CD4-positive, CD25-positive, alpha-beta regulatory T cell (primary cell): ENCODE data around the gene FNDC3A. TPM values are rescaled to one million over a fixed set of nuclear protein-coding genes. Genes with fewer than 3 reads are reported as not detected.
A peak's percentile ranks its signal among the peaks of the same experiment; 100 is the strongest.

Source experiments
- ATAC-seq, 2 donors: fragments of 150-1000 bp; cut with Tn5 transposase; one replicate each; pipeline ENCODE4 v1.10.0; 2021; ENCODE audit warnings: low read depth in 2 of 2, moderate number of reproducible peaks in 2 of 2, moderate library complexity in 1 of 2
- DNase-seq, 3 donors: peaks; one replicate each; pipeline versions ENCODE4 v3.0.0 to v3.0.0-alpha.2; 2012 to 2022; ENCODE audit warnings: mixed read lengths in 1 of 3
- H3K27ac ChIP-seq: one replicate; pipeline ENCODE4 v1.7.0; 2013; ENCODE audit warnings: mild to moderate bottlenecking, low read length; ENCODE audit not compliant: insufficient read depth, poor library complexity, severe bottlenecking
- H3K27me3 ChIP-seq: one replicate; pipeline ENCODE4 v1.7.0; 2013; ENCODE audit warnings: low read length; ENCODE audit not compliant: control insufficient read depth, insufficient read depth
- H3K36me3 ChIP-seq: one replicate; pipeline ENCODE4 v1.7.0; 2013; ENCODE audit warnings: mild to moderate bottlenecking, low read length, moderate library complexity; ENCODE audit not compliant: control insufficient read depth, insufficient read depth
- H3K4me1 ChIP-seq: 2 replicates; pipeline ENCODE4 v1.7.0; 2013; ENCODE audit warnings: mild to moderate bottlenecking, low read length; ENCODE audit not compliant: insufficient read depth, control insufficient read depth, poor library complexity, severe bottlenecking
- H3K4me3 ChIP-seq: one replicate; pipeline ENCODE4 v1.7.0; 2013; ENCODE audit warnings: low read depth, mild to moderate bottlenecking, low read length, moderate library complexity
- H3K9me3 ChIP-seq, 2 experiments: 1 replicate in 1 of 2; 2 replicates in 1 of 2; pipeline ENCODE4 v1.7.0; 2013; ENCODE audit warnings: low read length in 2 of 2, mild to moderate bottlenecking in 1 of 2, moderate library complexity in 1 of 2; ENCODE audit not compliant: control insufficient read depth in 2 of 2
- H3K27ac Mint-ChIP-seq, 3 donors: one replicate each; pipeline ENCODE4 v1.8.0; 2020 to 2022; ENCODE audit warnings: mild to moderate bottlenecking in 3 of 3, mixed read lengths in 3 of 3, moderate library complexity in 2 of 3
- H3K27me3 Mint-ChIP-seq: one replicate; pipeline ENCODE4 v1.8.0; 2022; ENCODE audit warnings: mild to moderate bottlenecking, mixed read lengths
- H3K36me3 Mint-ChIP-seq: one replicate; pipeline ENCODE4 v1.8.0; 2020; ENCODE audit warnings: mixed read lengths
- H3K4me1 Mint-ChIP-seq, 4 donors: one replicate each; pipeline ENCODE4 v1.8.0; 2020 to 2022; ENCODE audit warnings: mixed read lengths in 4 of 4, mild to moderate bottlenecking in 1 of 4
- H3K4me3 Mint-ChIP-seq, 4 donors: one replicate each; pipeline ENCODE4 v1.8.0; 2020 to 2022; ENCODE audit warnings: mild to moderate bottlenecking in 4 of 4, mixed read lengths in 4 of 4, moderate library complexity in 3 of 4
- H3K9me3 Mint-ChIP-seq, 7 donors: one replicate each; pipeline ENCODE4 v1.8.0; 2020 to 2022; ENCODE audit warnings: mixed read lengths in 7 of 7, mild to moderate bottlenecking in 3 of 7, moderate library complexity in 2 of 7
- polyA plus RNA-seq, 4 donors: library from polyadenylated mRNA; unstranded; fragments of 300-500 nt; fragmentation: Illumina TruSeq; gene quantifications; one replicate each; pipeline ENCODE4 v1.2.3, GENCODE V29; 2021
- total RNA-seq: library from RNA; stranded (reverse); gene quantifications from one replicate; pipeline ENCODE4 v1.2.3, GENCODE V29; 2022

Gene FNDC3A
- total and polyA plus RNA-seq, 5 donors from 2014 or later, result 9.7 to 41.1 (median 10.6) TPM

GRCh38 chr13:49093376-49093775 is 117.7 kb downstream of the FNDC3A start:
- Mint-ChIP-seq H3K4me1 (peaks cover 7 to 23% (median 15%) of the 10 kb centered on the region in 4 donors), H3K27me3 (no peaks in the 10 kb centered on the region), H3K9me3 (no peaks in the 10 kb centered on the region), H3K36me3 (peaks cover 14% of the 10 kb centered on the region), H3K4me3 (no peak overlapping the region), H3K27ac (peak overlapping the region in 1 of 3 donors; percentile 14)
- Histone ChIP-seq H3K36me3 (no peaks in the 10 kb centered on the region), H3K9me3 (no peaks in the 10 kb centered on the region), H3K27ac (no peak overlapping the region), H3K4me3 (no peak overlapping the region), H3K4me1 (no peaks in the 10 kb centered on the region), H3K27me3 (no peaks in the 10 kb centered on the region)
- no peak for ATAC-seq
- no peak for DNase-seq

- Mint-ChIP-seq H3K4me1 (peaks cover 13 to 26% (median 18%) of the 10 kb centered on the region in 4 donors), H3K27me3 (no peaks in the 10 kb centered on the region), H3K27ac (peak overlapping the region in 1 of 3 donors; percentile 67), H3K36me3 (peaks cover 1% of the 10 kb centered on the region), H3K9me3 (no peaks in the 10 kb centered on the region), H3K4me3 (no peak overlapping the region)
- Histone ChIP-seq H3K27me3 (no peaks in the 10 kb centered on the region), H3K4me3 (no peak overlapping the region), H3K9me3 (no peaks in the 10 kb centered on the region), H3K36me3 (no peaks in the 10 kb centered on the region), H3K27ac (no peak overlapping the region), H3K4me1 (no peaks in the 10 kb centered on the region)
- DNase-seq (no peak), ATAC-seq (no peak)
Observed at GRCh38 chr13:49097374-49097773, 121.7 kb downstream of the FNDC3A start.

- H3K36me3 Mint-ChIP-seq, result no peaks in the 10 kb centered on the region
Observed at GRCh38 chr13:49098198-49098597, 122.5 kb downstream of the FNDC3A start.

GRCh38 chr13:49098771-49099512 is 123.2 kb downstream of the FNDC3A start:
- ATAC-seq (no peak), DNase-seq (peak in 1 of 3 donors; percentile 17)
- H3K27me3 Mint-ChIP-seq, result peaks cover 2% of the 10 kb centered on the region
- no peak overlapping the region for H3K4me3 Mint-ChIP-seq
- H3K9me3 ChIP-seq, result no peaks in the 10 kb centered on the region
- H3K4me1 Mint-ChIP-seq, result peaks cover 13 to 24% (median 19%) of the 10 kb centered on the region in 4 donors
- no peaks in the 10 kb centered on the region for H3K9me3 Mint-ChIP-seq
- H3K4me1 ChIP-seq, result no peaks in the 10 kb centered on the region
- no peak overlapping the region for H3K4me3 ChIP-seq
- H3K27ac ChIP-seq, result no peak overlapping the region
- peak overlapping the region in 1 of 3 donors; percentile 43 for H3K27ac Mint-ChIP-seq
- H3K36me3 ChIP-seq, result no peaks in the 10 kb centered on the region
- no peaks in the 10 kb centered on the region for H3K27me3 ChIP-seq
- H3K36me3 Mint-ChIP-seq, result peaks cover 3% of the 10 kb centered on the region

More at GRCh38 chr13:49098198-49098597, 122.5 kb downstream of the FNDC3A start:
- ATAC-seq (peak in 1 of 2 donors; percentile 71), DNase-seq (peak in 2 of 3 donors; percentile 12 to 19)
- Mint-ChIP-seq H3K9me3 (no peaks in the 10 kb centered on the region), H3K4me3 (no peak overlapping the region), H3K27ac (peak overlapping the region in 2 of 3 donors; percentile 20 to 43), H3K4me1 (peaks cover 13 to 23% (median 15%) of the 10 kb centered on the region in 4 donors), H3K27me3 (no peaks in the 10 kb centered on the region)
- Histone ChIP-seq H3K4me3 (no peak overlapping the region), H3K27ac (no peak overlapping the region), H3K9me3 (no peaks in the 10 kb centered on the region), H3K36me3 (no peaks in the 10 kb centered on the region), H3K4me1 (no peaks in the 10 kb centered on the region), H3K27me3 (no peaks in the 10 kb centered on the region)

GRCh38 chr13:49099513-49099877 is 123.8 kb downstream of the FNDC3A start:
- H3K9me3 Mint-ChIP-seq, result no peaks in the 10 kb centered on the region
- H3K27me3 Mint-ChIP-seq, result peaks cover 5% of the 10 kb centered on the region
- Histone ChIP-seq H3K4me3 (no peak overlapping the region), H3K27me3 (no peaks in the 10 kb centered on the region), H3K4me1 (no peaks in the 10 kb centered on the region), H3K36me3 (no peaks in the 10 kb centered on the region), H3K27ac (no peak overlapping the region), H3K9me3 (no peaks in the 10 kb centered on the region)
- no peak overlapping the region for H3K27ac Mint-ChIP-seq
- peaks cover 3% of the 10 kb centered on the region for H3K36me3 Mint-ChIP-seq
- H3K4me1 Mint-ChIP-seq, result peaks cover 10 to 24% (median 19%) of the 10 kb centered on the region in 4 donors
- no peak for DNase-seq
- no peak for ATAC-seq
- H3K4me3 Mint-ChIP-seq, result no peak overlapping the region

GRCh38 chr13:49100637-49101570 is 125.2 kb downstream of the FNDC3A start:
- H3K27ac Mint-ChIP-seq, result no peak overlapping the region
- H3K9me3 Mint-ChIP-seq, result no peaks in the 10 kb centered on the region
- ATAC-seq (no peak), DNase-seq (no peak)
- H3K4me3 Mint-ChIP-seq, result no peak overlapping the region
- Histone ChIP-seq H3K36me3 (no peaks in the 10 kb centered on the region), H3K9me3 (no peaks in the 10 kb centered on the region), H3K27me3 (no peaks in the 10 kb centered on the region), H3K4me3 (no peak overlapping the region), H3K4me1 (no peaks in the 10 kb centered on the region), H3K27ac (no peak overlapping the region)
- peaks cover 1 to 29% (median 18%) of the 10 kb centered on the region in 4 donors for H3K4me1 Mint-ChIP-seq
- peaks cover 3% of the 10 kb centered on the region for H3K36me3 Mint-ChIP-seq
- peaks cover 5% of the 10 kb centered on the region for H3K27me3 Mint-ChIP-seq

GRCh38 chr13:49108196-49108595 is 132.5 kb downstream of the FNDC3A start:
- no peak for ATAC-seq
- Histone ChIP-seq H3K9me3 (no peaks in the 10 kb centered on the region), H3K27ac (no peak overlapping the region), H3K27me3 (no peaks in the 10 kb centered on the region), H3K4me1 (peaks cover 18% of the 10 kb centered on the region), H3K36me3 (no peaks in the 10 kb centered on the region), H3K4me3 (no peak overlapping the region)
- Mint-ChIP-seq H3K9me3 (no peaks in the 10 kb centered on the region), H3K4me1 (peaks cover 12 to 26% (median 23%) of the 10 kb centered on the region in 4 donors), H3K4me3 (no peak overlapping the region), H3K36me3 (peaks cover 3% of the 10 kb centered on the region), H3K27me3 (peaks cover 5% of the 10 kb centered on the region), H3K27ac (no peak overlapping the region)
- no peak for DNase-seq
